Karpas-422 (cell line): ENCODE measurements around the gene RETREG2. TPM values are rescaled to one million over a fixed set of nuclear protein-coding genes. Genes with fewer than 3 reads are reported as not detected.
A peak's percentile ranks its signal among the peaks of the same experiment; 100 is the strongest.

Experiments
- DNase-seq: peaks from one replicate; pipeline ENCODE4 v3.0.0-alpha.2; 2015
- H2AFZ ChIP-seq: fragments of 200-600 bp; sonication (generic); 2 replicates; pipeline ENCODE4 v1.6.1; 2014; ENCODE audit warnings: antibody characterized with exemption, low read length, mixed read lengths
- H3K27ac ChIP-seq: fragments of 200-600 bp; sonication (generic); 2 replicates; pipeline ENCODE4 v1.5.1; 2014; ENCODE audit warnings: mild to moderate bottlenecking, low read length, moderate library complexity
- H3K27me3 ChIP-seq: fragments of 200-600 bp; sonication (generic); 2 replicates; pipeline ENCODE4 v1.6.1; 2014; ENCODE audit warnings: low read length, mixed read lengths
- H3K36me3 ChIP-seq: fragments of 200-600 bp; sonication (generic); 2 replicates; pipeline ENCODE4 v1.6.1; 2014; ENCODE audit warnings: low read length, mixed read lengths; ENCODE audit not compliant: insufficient read depth
- H3K4me1 ChIP-seq: fragments of 200-600 bp; sonication (generic); 2 replicates; pipeline ENCODE4 v1.6.1; 2014; ENCODE audit warnings: mild to moderate bottlenecking, low read length, mixed read lengths
- H3K4me2 ChIP-seq: fragments of 200-600 bp; sonication (generic); 2 replicates; pipeline ENCODE4 v1.6.1; 2014; ENCODE audit warnings: low read length, low read depth, mild to moderate bottlenecking; ENCODE audit not compliant: poor library complexity, severe bottlenecking
- H3K4me3 ChIP-seq: fragments of 200-600 bp; sonication (generic); 2 replicates; pipeline ENCODE4 v1.5.1; 2014; ENCODE audit warnings: mild to moderate bottlenecking, antibody characterized with exemption, low read length, mixed read lengths
- H3K79me2 ChIP-seq: fragments of 200-600 bp; sonication (generic); 2 replicates; pipeline ENCODE4 v1.6.1; 2014; ENCODE audit warnings: mild to moderate bottlenecking, low read length, mixed read lengths
- H3K9ac ChIP-seq: fragments of 200-600 bp; sonication (generic); 2 replicates; pipeline ENCODE4 v1.6.0; 2014; ENCODE audit warnings: low read length
- H3K9me2 ChIP-seq: fragments of 200-600 bp; sonication (generic), shearing (Covaris generic); replicated peaks from 2 replicates; pipeline ENCODE4 v1.6.0; 2014; ENCODE audit warnings: mild to moderate bottlenecking, low read length, moderate library complexity; ENCODE audit not compliant: insufficient read depth
- H3K9me3 ChIP-seq: fragments of 300-700, 200-600 bp; sonication (generic); 2 replicates; pipeline ENCODE4 v1.6.1; 2014; ENCODE audit warnings: low read length, mixed read lengths
- H4K20me1 ChIP-seq: fragments of 200-600 bp; sonication (generic); 2 replicates; pipeline ENCODE4 v1.6.1; 2014; ENCODE audit warnings: mild to moderate bottlenecking, antibody characterized with exemption, low read length, low read depth; ENCODE audit not compliant: insufficient read depth
- total RNA-seq: library from RNA; depleted of rRNA; stranded (reverse); fragments of >200 nt; shearing (Covaris generic); gene quantifications from 2 replicates; pipeline ENCODE4 v1.2.3, GENCODE V29; 2014; ENCODE audit warnings: low replicate concordance

RETREG2 gene
- total RNA-seq, 1 experiment from 2014 or later, result 61.1 TPM

DNA sequence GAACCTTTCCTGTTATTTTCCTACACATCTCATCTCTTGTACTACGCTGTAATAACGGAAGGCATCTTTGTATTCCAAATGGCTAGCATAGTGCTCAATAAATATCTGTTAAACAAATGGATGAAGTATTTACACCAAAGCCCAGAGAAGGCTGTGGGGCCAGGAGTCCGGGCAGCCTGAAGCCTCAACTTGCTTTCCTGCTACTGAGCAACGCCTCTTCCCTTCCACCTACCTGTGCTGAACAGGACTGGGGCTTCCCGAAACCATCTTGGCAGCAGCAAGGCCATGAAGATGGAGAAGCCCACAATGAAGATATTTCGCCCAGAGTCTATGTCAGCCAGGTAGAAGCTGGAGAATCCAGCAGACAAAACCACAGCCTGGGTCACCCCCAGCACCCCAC is 14.9 kb upstream of the RETREG2 start:
- H3K36me3 ChIP-seq, result 0 out of 2 replicates have a peak, but pooled peaks cover 4% of the 10 kb centered on the region
- H3K9me2 ChIP-seq, result no peaks in the 10 kb centered on the region
- DNase-seq, result no peak
- H3K9me3 ChIP-seq, result no peaks in the 10 kb centered on the region
- no peaks in the 10 kb centered on the region for H3K27me3 ChIP-seq
- H3K79me2 ChIP-seq, result no peaks in the 10 kb centered on the region; the same call in 1 of the 2 replicates
- H3K4me3 ChIP-seq, result no peak overlapping the region
- no peak overlapping the region for H2AFZ ChIP-seq
- H4K20me1 ChIP-seq, result no peaks in the 10 kb centered on the region
- no peak overlapping the region for H3K27ac ChIP-seq
- no peak overlapping the region for H3K9ac ChIP-seq
- no peak overlapping the region for H3K4me2 ChIP-seq
- peaks cover 20% of the 10 kb centered on the region for H3K4me1 ChIP-seq

DNA sequence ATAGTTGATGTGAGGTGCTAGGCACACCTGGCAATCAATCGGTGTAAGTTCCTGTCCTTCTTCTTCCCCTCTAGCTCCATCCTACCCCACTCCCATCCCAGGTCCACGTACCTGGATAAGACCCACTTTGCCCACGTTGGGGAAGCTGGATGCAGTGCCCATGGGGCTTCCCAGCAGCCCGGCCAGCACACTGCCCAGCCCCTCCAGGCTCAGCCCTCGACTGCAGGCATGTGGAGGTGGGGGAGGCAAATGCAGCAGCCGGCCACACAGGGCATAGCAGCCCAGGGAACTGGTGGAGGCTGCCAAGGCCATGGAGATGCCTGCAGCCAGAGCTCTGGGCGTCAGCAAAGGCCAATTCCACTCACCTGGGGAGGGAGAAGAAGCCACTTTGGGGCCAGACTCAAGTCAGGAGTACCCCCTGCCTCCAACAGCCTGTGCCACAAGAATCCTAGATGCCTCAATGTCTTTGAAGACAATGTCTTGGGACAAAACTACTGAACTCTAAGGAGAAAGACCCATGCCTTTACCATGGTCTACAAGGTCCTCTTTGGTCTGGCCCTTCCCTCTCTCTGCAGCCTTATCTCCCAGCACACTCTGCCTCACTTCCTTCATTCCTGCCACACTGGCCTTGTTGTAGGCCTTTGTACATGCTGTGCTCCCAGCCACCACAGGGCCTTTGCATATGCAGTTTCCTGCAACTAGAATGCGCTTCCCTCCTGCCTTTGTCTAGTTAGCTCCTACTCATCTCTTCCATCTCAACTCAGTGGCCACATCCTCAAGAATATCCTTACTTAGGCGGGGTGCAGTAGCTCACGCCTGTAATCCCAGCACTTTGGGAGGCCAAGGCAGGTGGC is 12.8 kb upstream of the RETREG2 start:
- no peaks in the 10 kb centered on the region for H4K20me1 ChIP-seq
- H3K4me1 ChIP-seq, result peaks cover 12% of the 10 kb centered on the region
- H3K4me3 ChIP-seq, result no peak overlapping the region
- no peak overlapping the region for H3K27ac ChIP-seq
- no peaks in the 10 kb centered on the region for H3K79me2 ChIP-seq
- 0 out of 2 replicates have a peak, but pooled peaks cover 4% of the 10 kb centered on the region for H3K36me3 ChIP-seq
- DNase-seq, result peak; percentile 37
- no peaks in the 10 kb centered on the region for H3K27me3 ChIP-seq
- no peaks in the 10 kb centered on the region for H3K9me2 ChIP-seq
- no peaks in the 10 kb centered on the region for H3K9me3 ChIP-seq
- H3K9ac ChIP-seq, result no peak overlapping the region
- no peak overlapping the region for H3K4me2 ChIP-seq
- H2AFZ ChIP-seq, result no peak overlapping the region

DNA sequence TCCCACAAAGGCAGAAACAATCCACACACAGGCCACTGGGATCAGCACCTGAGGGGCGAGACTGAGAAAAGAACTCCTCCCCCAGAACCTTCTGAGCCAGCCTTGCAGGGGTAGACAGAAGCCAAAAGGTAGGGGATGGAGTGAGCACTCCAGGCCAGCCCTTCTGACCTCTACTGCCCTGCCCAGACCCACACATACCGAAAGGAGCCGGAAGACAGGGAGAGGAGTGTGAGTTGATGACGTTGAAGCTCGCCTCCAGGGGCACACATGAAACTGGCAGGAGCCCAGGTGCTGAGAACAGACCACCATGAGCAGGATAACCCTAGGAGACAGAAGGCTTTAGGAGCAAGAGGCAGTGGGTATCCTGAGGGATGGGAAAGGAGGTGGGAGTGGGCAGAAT is 10.1 kb upstream of the RETREG2 start:
- peak; percentile 30 for DNase-seq
- Histone ChIP-seq H3K4me1 (no peaks in the 10 kb centered on the region), H3K4me3 (no peak overlapping the region), H2AFZ (no peak overlapping the region), H3K4me2 (no peak overlapping the region), H3K9ac (no peak overlapping the region), H3K36me3 (0 out of 2 replicates have a peak, but pooled peaks cover 4% of the 10 kb centered on the region), H3K79me2 (no peaks in the 10 kb centered on the region), H3K27ac (no peak overlapping the region), H3K9me3 (no peaks in the 10 kb centered on the region), H3K9me2 (no peaks in the 10 kb centered on the region), H4K20me1 (no peaks in the 10 kb centered on the region), H3K27me3 (no peaks in the 10 kb centered on the region)

DNA sequence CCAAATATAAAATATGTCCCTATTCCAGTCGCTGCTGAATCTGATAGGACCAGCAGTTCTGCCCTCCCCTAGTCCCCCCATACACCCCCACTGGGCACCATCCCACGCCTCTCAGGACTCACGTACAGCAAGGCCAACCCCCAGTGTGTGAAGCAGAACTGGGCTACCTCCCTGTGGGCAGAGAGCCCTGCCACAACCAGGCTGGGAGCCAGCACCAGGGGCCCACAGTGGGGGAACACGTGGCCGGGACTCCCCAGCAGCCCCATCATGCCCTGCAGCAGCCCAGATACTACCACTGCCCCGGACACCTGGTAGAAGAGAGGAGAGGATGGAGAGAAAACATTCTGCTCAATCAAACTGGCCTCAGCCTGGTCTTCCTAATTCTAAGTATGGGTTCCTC is 9.5 kb upstream of the RETREG2 start:
- no peaks in the 10 kb centered on the region for H3K27me3 ChIP-seq
- no peaks in the 10 kb centered on the region for H3K79me2 ChIP-seq
- 0 out of 2 replicates have a peak, but pooled peaks cover 4% of the 10 kb centered on the region for H3K36me3 ChIP-seq
- H3K9me2 ChIP-seq, result no peaks in the 10 kb centered on the region
- H3K4me2 ChIP-seq, result no peak overlapping the region
- peak; percentile 39 for DNase-seq
- H3K4me1 ChIP-seq, result no peaks in the 10 kb centered on the region
- H3K4me3 ChIP-seq, result no peak overlapping the region
- H3K9me3 ChIP-seq, result no peaks in the 10 kb centered on the region
- H2AFZ ChIP-seq, result no peak overlapping the region
- H3K27ac ChIP-seq, result no peak overlapping the region
- H3K9ac ChIP-seq, result no peak overlapping the region
- H4K20me1 ChIP-seq, result no peaks in the 10 kb centered on the region

DNA sequence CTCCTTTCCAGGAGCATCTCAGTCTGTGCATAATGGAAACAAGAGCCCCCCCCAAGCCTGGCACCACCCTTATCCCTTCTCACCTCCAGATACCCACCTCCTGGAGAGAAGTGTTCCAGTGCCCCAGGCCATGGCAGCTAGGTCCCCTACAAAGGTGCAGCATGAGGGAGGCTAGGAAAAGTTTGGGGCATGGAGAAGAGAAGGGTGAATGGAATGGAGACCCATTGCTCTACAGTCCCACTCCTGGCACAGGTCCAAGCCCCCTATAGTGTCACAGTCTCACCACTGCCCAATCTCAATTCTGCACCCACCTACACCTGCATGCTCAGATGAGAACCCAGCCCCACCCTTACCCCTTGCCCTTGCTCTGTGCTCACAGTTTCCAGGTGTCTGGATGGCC is 9.1 kb upstream of the RETREG2 start:
- DNase-seq, result peak; percentile 26
- H3K4me3 ChIP-seq, result no peak overlapping the region

DNA sequence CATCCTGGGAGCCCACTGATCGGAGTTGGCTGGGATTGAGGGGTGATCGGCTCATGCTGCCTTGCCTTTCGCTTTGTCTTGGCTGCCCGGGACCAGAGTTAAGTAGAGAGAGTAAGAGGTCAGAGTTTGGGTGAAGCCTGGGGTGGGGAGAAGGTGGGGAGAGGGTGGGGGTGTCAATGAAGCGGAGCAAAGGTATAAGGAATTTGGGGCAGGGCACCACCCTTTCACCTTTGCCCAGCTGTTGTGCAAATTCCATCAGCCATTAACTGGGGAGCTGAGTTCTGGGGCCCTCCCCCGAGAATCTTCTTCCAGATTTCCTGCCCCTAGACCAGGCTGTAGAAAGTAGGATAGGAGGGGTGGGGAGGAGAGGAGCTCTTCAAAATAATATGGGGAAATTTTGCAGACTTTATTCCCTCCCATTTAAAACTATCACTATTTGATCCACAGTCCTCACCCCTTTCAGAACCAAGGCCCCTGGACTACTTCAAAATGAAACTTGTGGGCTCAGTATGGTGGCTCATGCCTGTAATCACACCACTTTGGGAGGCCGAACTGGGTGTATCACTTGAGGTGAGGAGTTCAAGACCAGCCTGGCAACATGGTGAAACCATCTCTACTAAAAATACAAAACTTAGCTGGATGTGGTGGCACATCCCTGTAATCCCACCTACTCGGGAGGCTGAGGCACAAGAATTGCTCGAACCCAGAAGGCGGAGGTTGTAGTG is 8.0 kb upstream of the RETREG2 start, which contains the start of gene SLC23A3:
Gene SLC23A3 (minus strand): TSS at position 100 of the 725 bp plus-strand sequence. CDS start 45 bp downstream, at position 55.
- Histone ChIP-seq H3K4me2 (no peak within 1 kb of the TSS), H3K9me2 (no peaks in the 10 kb centered on the region), H3K9ac (no peak within 1 kb of the TSS), H3K36me3 (peaks cover 12% of the 10 kb centered on the region; the same call in 1 of the 2 replicates), H3K9me3 (no peaks in the 10 kb centered on the region), H3K79me2 (peaks cover 9% of the 10 kb centered on the region; the same call in 1 of the 2 replicates), H4K20me1 (no peaks in the 10 kb centered on the region), H3K27me3 (no peaks in the 10 kb centered on the region), H2AFZ (no peak within 1 kb of the TSS), H3K27ac (no peak within 1 kb of the TSS), H3K4me1 (no peaks in the 10 kb centered on the region), H3K4me3 (no peak within 1 kb of the TSS)
- peak; percentile 37 for DNase-seq

More for the DNA sequence above, 9.1 kb upstream of the RETREG2 start:
- Histone ChIP-seq H4K20me1 (no peaks in the 10 kb centered on the region), H3K9me2 (no peaks in the 10 kb centered on the region), H3K9me3 (no peaks in the 10 kb centered on the region), H3K36me3 (0 out of 2 replicates have a peak, but pooled peaks cover 4% of the 10 kb centered on the region), H3K4me2 (no peak overlapping the region), H3K79me2 (no peaks in the 10 kb centered on the region), H3K9ac (no peak overlapping the region), H3K4me1 (no peaks in the 10 kb centered on the region), H3K27ac (no peak overlapping the region), H2AFZ (no peak overlapping the region), H3K27me3 (no peaks in the 10 kb centered on the region)

DNA sequence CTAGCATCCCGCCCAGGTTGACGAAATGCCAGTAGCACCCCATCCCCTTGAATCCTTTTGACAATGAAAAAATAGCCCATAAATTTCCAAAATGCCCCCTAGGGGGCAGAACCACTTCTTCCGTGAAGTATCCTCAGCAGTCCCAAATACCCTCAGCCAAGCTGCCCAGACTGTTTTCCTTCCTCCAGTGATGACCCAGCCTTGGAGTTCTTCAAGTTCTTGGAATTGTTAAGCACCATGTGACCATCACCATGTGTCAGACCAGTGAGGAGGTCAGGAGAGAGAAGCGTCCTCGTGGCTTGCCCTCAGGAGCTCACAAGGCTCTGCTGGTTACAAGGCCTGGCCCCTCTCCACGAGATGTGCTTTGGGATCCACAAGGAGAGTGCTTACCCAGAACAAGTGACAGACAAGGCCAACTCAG is 6.8 kb upstream of the RETREG2 start:
- Histone ChIP-seq H3K9ac (no peak overlapping the region), H3K79me2 (peaks cover 18% of the 10 kb centered on the region), H2AFZ (no peak overlapping the region), H3K4me3 (no peak overlapping the region), H3K4me2 (no peak overlapping the region), H3K36me3 (peaks cover 12% of the 10 kb centered on the region; the same call in 1 of the 2 replicates), H3K27ac (no peak overlapping the region), H3K9me2 (no peaks in the 10 kb centered on the region), H4K20me1 (no peaks in the 10 kb centered on the region), H3K4me1 (peaks cover 7% of the 10 kb centered on the region), H3K9me3 (no peaks in the 10 kb centered on the region), H3K27me3 (no peaks in the 10 kb centered on the region)
- peak; percentile 76 for DNase-seq
